Activated CD4-positive, CD25-positive, alpha-beta regulatory T cell (primary cell): ENCODE results near the gene GIPR.

Experiments
- DNase-seq, 4 experiments: peaks; one replicate each; lab custom pipeline; 2025; lab: John Stamatoyannopoulos, UW

The GIPR gene

DNA sequence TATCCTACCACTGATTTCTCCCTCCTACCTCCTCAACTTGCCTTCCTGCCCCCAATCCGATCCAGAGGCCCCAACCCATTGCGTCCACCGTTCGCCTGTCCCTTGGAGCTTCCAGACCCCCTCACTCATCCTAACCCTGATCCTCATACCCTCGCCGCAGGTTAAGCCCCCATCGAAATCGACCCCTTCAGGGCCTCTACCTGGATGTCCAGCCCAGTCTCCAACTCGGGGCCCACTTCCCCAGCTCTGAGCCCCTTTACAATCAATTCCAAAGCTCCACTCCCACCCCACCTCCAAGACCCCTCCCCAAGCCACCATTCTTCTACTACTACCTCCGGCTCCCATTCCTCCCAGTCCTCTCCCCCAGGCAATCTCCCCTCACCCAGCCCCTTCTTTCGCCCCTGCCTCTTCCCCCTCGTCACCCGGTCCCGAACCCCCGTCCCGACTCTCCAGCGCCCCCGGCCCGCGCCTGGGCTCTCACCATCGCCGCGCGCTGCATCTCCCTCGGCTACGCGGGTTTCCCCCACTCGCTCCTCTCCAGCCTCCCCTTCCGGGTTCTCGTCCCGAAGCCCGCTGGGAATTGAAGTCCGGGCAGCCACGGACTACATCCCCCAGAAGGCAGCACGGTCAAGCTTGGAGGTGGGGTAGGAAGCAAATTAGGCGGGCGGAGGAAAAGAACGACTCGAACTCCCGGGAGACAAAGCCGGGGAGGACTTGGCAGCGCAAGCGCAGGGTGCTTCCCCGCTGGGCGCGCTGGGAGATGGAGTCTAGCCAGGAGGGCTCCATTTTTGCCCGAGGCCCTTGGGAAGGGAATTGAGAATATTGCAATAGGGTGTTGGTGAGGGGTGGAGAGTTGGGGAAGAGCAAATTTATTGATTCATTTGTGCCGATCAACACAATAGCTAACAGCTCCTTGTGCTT is 62.6 kb downstream of the GIPR start, which contains the start of gene FBXO46:
FBXO46 (minus strand) TSS at position 529 of the 921 bp plus-strand sequence. CDS start 17,401 bp downstream, outside the sequence.
- DNase-seq = peak; percentile 79 to 87 (median 84)
